SK-N-SH treated with all-trans-retinoic acid at 6 μM for 48 hours (cell line): ENCODE results near the gene CPNE4.
"Not testable (repeated sequence)": the region's sequence is repeated elsewhere in the genome, so short reads cannot be mapped to it uniquely, and the experiment has no call there.

ENCODE experiments used
- ATAC-seq: fragments of 200-7000 bp; cut with Tn5 transposase; 3 replicates; pipeline ENCODE4 v1.9.1; 2020; ENCODE audit warnings: mild to moderate bottlenecking, moderate library complexity
- ARNTL ChIP-seq: fragments of 450-650 bp; formaldehyde crosslinking; IDR thresholded peaks from 2 replicates; pipeline ENCODE4 v1.5.0; 2020; ENCODE audit warnings: low read depth, mild to moderate bottlenecking, moderate library complexity, borderline replicate concordance
- BACH2 ChIP-seq: fragments of 250-450 bp; sonication (Bioruptor Pico); IDR thresholded peaks from 2 replicates; pipeline ENCODE4 v1.9.0; 2021; ENCODE audit warnings: mild to moderate bottlenecking, borderline replicate concordance
- CSDC2 ChIP-seq: fragments of 250-450 bp; sonication (Bioruptor Pico); IDR thresholded peaks from 2 replicates; pipeline ENCODE4 v1.5.0; 2020; ENCODE audit warnings: mild to moderate bottlenecking, moderate library complexity
- ESRRG ChIP-seq: fragments of 250-450 bp; sonication (Bioruptor Pico); IDR thresholded peaks from 2 replicates; pipeline ENCODE4 v1.6.1; 2021; ENCODE audit warnings: mild to moderate bottlenecking
- GLIS3 ChIP-seq: fragments of 250-450 bp; sonication (Bioruptor Pico); IDR thresholded peaks from 2 replicates; pipeline ENCODE4 v1.5.0; 2020; ENCODE audit warnings: mild to moderate bottlenecking, moderate library complexity
- ISL1 ChIP-seq: fragments of 250-450 bp; sonication (Bioruptor Pico); IDR thresholded peaks from 2 replicates; pipeline ENCODE4 v2.1.2; 2022; ENCODE audit warnings: mild to moderate bottlenecking, moderate library complexity
- OSR1 ChIP-seq: fragments of 250-450 bp; sonication (Bioruptor Pico); IDR thresholded peaks from 2 replicates; pipeline ENCODE4 v1.8.0; 2022; ENCODE audit warnings: moderate library complexity, mild to moderate bottlenecking, inconsistent platforms
- PPARA ChIP-seq: fragments of 250-450 bp; sonication (Bioruptor Pico); IDR thresholded peaks from 2 replicates; pipeline ENCODE4 v1.5.0; 2020; ENCODE audit warnings: mild to moderate bottlenecking, borderline replicate concordance
- RARB ChIP-seq: fragments of 250-450 bp; sonication (Bioruptor Pico); IDR thresholded peaks from 2 replicates; pipeline ENCODE4 v1.8.0; 2021; ENCODE audit warnings: mild to moderate bottlenecking, moderate library complexity
- SNAI2 ChIP-seq: fragments of 250-450 bp; sonication (Bioruptor Pico); IDR thresholded peaks from 2 replicates; pipeline ENCODE4 v1.5.0; 2020; ENCODE audit warnings: mild to moderate bottlenecking, moderate library complexity
- TCF4 ChIP-seq: fragments of 250-450 bp; sonication (Bioruptor Pico); IDR thresholded peaks from 2 replicates; pipeline ENCODE4 v1.8.0; 2021; ENCODE audit warnings: mild to moderate bottlenecking, moderate library complexity, borderline replicate concordance
- TOX ChIP-seq: fragments of 250-450 bp; sonication (Bioruptor Pico); IDR thresholded peaks from 2 replicates; pipeline ENCODE4 v1.8.0; 2021; ENCODE audit warnings: mild to moderate bottlenecking, moderate library complexity, borderline replicate concordance
- TSHZ2 ChIP-seq: fragments of 250-450 bp; sonication (Bioruptor Pico); IDR thresholded peaks from 2 replicates; pipeline ENCODE4 v1.5.0; 2020; ENCODE audit warnings: mild to moderate bottlenecking, moderate library complexity
- ZFP3 ChIP-seq: fragments of 250-450 bp; sonication (Bioruptor Pico); IDR thresholded peaks from 2 replicates; pipeline ENCODE4 v1.5.0; 2020; ENCODE audit warnings: mild to moderate bottlenecking, moderate library complexity
- ZFP30 ChIP-seq: fragments of 450-650 bp; formaldehyde crosslinking; IDR thresholded peaks from 2 replicates; pipeline ENCODE4 v1.5.0; 2022; ENCODE audit warnings: mild to moderate bottlenecking, moderate library complexity
- ZNF565 ChIP-seq: fragments of 450-650 bp; formaldehyde crosslinking; conservative IDR thresholded peaks from 2 replicates; pipeline ENCODE4 v1.5.0; 2020; ENCODE audit warnings: low read depth, mild to moderate bottlenecking, moderate library complexity
- ZNF70 ChIP-seq: fragments of 450-650 bp; formaldehyde crosslinking; IDR thresholded peaks from 2 replicates; pipeline ENCODE4 v1.5.0; 2020; ENCODE audit warnings: mild to moderate bottlenecking, moderate library complexity
- ZNF8 ChIP-seq: fragments of 450-650 bp; formaldehyde crosslinking; IDR thresholded peaks from 2 replicates; pipeline ENCODE4 v1.5.0; 2020; ENCODE audit warnings: mild to moderate bottlenecking, moderate library complexity
- TF ChIP-seq, protein P1 (sequence below): fragments of 250-450 bp; sonication (Bioruptor Pico); IDR thresholded peaks from 2 replicates; pipeline ENCODE4 v1.5.1; 2021; ENCODE audit warnings: mild to moderate bottlenecking, moderate library complexity
- TF ChIP-seq, protein P2 (sequence below): fragments of 250-450 bp; sonication (Bioruptor Pico); IDR thresholded peaks from 2 replicates; pipeline ENCODE4 v1.5.1; 2020; ENCODE audit warnings: low read depth, mild to moderate bottlenecking, moderate library complexity
- TF ChIP-seq, protein P3 (sequence below): fragments of 250-450 bp; sonication (Bioruptor Pico); IDR thresholded peaks from 2 replicates; pipeline ENCODE4 v1.8.0; 2020; ENCODE audit warnings: mild to moderate bottlenecking, moderate library complexity, borderline replicate concordance

The CPNE4 gene

DNA sequence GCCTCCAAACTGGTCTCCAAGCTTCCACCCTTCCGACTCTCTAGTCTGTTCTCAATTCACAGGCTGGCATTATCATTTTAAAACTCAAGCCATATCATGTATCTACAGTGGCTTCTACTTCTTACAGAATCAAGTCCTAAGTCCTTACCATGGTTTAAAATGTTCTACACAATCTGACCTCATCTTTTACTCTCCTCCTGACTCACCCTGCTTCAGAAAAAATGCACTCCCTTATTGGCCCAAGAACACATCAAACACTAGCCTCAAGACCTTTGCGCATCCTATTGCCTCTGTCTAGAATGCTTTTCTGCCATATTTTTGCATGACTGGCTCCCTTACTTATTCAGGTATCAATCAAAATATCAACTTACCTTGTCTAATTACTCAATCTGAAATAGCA lies 543.0 kb downstream of the CPNE4 start:
- no peak for ATAC-seq
- TF ChIP-seq ARNTL (CRISPR knock-in tag): no peak
- TF ChIP-seq ZFP3 (CRISPR knock-in tag): no peak
- TF ChIP-seq TCF4 (CRISPR knock-in tag): no peak
- no peak for TF ChIP-seq ZFP30 (CRISPR knock-in tag)
- TF ChIP-seq, protein P1, sequence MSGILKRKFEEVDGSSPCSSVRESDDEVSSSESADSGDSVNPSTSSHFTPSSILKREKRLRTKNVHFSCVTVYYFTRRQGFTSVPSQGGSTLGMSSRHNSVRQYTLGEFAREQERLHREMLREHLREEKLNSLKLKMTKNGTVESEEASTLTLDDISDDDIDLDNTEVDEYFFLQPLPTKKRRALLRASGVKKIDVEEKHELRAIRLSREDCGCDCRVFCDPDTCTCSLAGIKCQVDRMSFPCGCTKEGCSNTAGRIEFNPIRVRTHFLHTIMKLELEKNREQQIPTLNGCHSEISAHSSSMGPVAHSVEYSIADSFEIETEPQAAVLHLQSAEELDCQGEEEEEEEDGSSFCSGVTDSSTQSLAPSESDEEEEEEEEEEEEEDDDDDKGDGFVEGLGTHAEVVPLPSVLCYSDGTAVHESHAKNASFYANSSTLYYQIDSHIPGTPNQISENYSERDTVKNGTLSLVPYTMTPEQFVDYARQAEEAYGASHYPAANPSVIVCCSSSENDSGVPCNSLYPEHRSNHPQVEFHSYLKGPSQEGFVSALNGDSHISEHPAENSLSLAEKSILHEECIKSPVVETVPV (CRISPR knock-in tag): no peak
- no peak for TF ChIP-seq ESRRG
- TF ChIP-seq OSR1: no peak
- no peak for TF ChIP-seq BACH2 (CRISPR knock-in tag)
- no peak for TF ChIP-seq ZNF70 (CRISPR knock-in tag)

DNA sequence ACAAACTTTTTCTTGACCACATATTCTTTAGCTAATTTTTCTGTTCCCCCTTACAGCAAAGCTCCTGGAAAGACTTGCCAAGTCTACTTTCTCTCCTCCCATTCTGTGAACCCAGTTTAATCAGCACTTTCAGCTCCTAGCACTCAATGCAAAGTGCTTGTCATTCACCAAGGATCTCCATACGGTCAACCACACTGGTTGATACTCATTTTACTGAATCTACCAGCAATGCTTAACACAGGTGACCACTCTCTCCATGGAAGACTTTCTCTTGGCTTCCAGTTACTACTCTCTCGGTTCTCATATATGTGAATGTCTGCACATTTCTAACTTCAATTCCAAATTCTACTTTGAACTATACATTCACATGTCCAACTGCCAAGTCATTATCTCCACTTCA lies 543.7 kb downstream of the CPNE4 start:
- TF ChIP-seq ARNTL (CRISPR knock-in tag) (no peak), ZFP3 (CRISPR knock-in tag) (no peak), RARB (no peak), ZNF70 (CRISPR knock-in tag) (no peak), ESRRG (no peak), TCF4 (CRISPR knock-in tag) (no peak), GLIS3 (CRISPR knock-in tag) (no peak), ZNF565 (CRISPR knock-in tag) (no peak), TOX (CRISPR knock-in tag) (no peak), TSHZ2 (CRISPR knock-in tag) (no peak), ISL1 (CRISPR knock-in tag) (no peak), CSDC2 (no peak), SNAI2 (no peak), OSR1 (no peak), ZNF8 (no peak), PPARA (CRISPR knock-in tag) (no peak)
- TF ChIP-seq, protein P2, sequence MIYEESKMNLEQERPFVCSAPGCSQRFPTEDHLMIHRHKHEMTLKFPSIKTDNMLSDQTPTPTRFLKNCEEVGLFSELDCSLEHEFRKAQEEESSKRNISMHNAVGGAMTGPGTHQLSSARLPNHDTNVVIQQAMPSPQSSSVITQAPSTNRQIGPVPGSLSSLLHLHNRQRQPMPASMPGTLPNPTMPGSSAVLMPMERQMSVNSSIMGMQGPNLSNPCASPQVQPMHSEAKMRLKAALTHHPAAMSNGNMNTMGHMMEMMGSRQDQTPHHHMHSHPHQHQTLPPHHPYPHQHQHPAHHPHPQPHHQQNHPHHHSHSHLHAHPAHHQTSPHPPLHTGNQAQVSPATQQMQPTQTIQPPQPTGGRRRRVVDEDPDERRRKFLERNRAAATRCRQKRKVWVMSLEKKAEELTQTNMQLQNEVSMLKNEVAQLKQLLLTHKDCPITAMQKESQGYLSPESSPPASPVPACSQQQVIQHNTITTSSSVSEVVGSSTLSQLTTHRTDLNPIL (CRISPR knock-in tag): no peak
- TF ChIP-seq, protein P1 (CRISPR knock-in tag): no peak
- TF ChIP-seq, all 23 proteins: peak for 0
- no peak for ATAC-seq

DNA sequence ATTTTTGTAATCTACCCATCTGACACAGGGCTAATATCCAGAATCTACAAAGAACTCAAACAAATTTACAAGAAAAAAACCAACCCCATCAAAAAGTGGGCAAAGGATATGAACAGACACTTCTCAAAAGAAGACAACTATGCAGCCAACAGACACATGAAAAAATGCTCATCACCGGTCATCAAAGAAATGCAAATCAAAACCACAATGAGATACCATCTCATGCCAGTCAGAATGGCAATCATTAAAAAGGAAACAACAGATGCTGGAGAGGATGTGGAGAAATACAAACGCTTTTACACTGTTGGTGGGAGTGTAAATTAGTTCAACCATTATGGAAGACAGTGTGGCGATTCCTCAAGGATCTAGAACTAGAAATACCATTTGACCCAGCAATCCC lies 548.3 kb downstream of the CPNE4 start:
- not testable (repeated sequence) for ATAC-seq

DNA sequence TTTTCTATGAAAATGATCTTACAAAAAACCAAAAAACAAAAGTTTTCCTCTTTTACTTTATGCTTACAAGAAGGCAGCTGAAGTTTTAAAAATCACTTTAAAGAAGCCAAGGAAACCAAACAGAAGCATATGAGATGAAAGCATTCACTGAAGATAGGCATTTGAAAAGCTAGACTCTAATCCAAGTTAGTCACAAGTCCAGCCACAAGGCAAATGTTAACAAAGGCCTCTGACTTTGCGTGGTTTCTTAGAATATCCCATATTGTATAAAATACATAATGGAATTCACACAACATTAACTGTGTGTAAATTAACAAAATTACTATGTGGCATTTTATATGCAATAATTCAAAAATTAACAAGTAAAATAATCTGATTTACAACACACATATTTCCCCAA lies 549.7 kb downstream of the CPNE4 start:
- TF ChIP-seq ZNF565 (CRISPR knock-in tag) (no peak), TSHZ2 (CRISPR knock-in tag) (no peak), ZNF8 (no peak), PPARA (CRISPR knock-in tag) (no peak), BACH2 (CRISPR knock-in tag) (no peak), OSR1 (no peak), CSDC2 (no peak)
- TF ChIP-seq, protein P3, sequence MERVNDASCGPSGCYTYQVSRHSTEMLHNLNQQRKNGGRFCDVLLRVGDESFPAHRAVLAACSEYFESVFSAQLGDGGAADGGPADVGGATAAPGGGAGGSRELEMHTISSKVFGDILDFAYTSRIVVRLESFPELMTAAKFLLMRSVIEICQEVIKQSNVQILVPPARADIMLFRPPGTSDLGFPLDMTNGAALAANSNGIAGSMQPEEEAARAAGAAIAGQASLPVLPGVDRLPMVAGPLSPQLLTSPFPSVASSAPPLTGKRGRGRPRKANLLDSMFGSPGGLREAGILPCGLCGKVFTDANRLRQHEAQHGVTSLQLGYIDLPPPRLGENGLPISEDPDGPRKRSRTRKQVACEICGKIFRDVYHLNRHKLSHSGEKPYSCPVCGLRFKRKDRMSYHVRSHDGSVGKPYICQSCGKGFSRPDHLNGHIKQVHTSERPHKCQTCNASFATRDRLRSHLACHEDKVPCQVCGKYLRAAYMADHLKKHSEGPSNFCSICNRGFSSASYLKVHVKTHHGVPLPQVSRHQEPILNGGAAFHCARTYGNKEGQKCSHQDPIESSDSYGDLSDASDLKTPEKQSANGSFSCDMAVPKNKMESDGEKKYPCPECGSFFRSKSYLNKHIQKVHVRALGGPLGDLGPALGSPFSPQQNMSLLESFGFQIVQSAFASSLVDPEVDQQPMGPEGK: no peak
- TF ChIP-seq, protein P2 (CRISPR knock-in tag): no peak
- no peak for ATAC-seq
